GM08714 (cell line): ENCODE results near the gene LZTR1.
"Not testable (repeated sequence)": the region's sequence is repeated elsewhere in the genome, so short reads cannot be mapped to it uniquely, and the experiment has no call there.

Experiments
- H3K4me3 ChIP-seq: fragments of 200-500 bp; sonication (Bioruptor generic); 2 replicates; pipeline ENCODE4 v1.5.1; 2014; ENCODE audit warnings: mild to moderate bottlenecking, low read length, inconsistent platforms
- ZNF274 ChIP-seq: IDR thresholded peaks from 2 replicates; pipeline ENCODE4 v1.6.1; 2012; ENCODE audit warnings: mild to moderate bottlenecking, low read depth, low read length

The LZTR1 gene

DNA sequence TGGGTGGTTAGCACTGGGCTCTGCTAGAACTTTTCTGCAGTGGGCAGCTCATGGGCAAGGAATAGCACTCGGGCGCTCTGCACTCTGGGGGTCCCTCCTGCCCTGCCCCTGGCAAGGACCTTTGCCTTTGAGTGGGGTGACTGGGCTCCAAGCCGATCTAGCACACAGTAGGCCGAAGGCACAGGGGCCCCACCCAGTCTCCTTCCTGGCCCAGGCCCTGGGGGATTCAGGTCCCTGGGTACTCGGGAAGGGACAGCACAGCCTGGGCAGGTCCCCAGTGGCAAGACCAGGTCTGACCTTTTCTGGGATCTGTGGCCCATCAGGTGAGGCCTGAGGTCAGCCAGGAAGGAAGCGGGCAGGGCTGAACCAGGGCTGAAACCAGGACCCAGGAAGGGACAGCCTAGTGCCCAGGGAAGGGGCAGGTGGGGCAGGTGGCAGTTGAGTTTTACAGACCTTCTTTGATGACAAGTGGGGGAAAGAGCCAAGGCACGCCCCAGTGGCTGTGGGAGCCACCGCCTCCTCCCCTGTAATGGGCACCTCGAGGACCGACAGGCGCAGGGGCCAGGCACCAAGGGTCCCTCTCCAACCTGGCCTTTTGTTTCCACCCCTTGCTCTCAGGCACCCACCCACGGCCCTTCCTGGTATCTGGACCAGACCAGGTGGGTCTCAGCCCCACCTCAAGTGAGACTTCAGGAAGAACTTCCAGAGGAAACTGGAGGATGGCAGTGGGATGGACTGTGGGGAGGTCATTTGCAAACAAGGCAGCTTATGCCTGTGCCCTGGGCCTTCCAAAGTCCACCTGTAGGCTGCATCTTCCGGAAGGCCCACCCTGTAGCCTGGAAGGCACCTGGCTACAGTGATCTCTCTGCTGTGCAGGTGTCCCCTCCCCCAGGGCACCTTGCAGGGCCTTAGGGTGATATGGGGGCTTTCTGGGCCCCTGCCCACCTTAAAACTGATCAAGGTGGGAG is 15.9 kb upstream of the LZTR1 start:
- H3K4me3 ChIP-seq = no peak overlapping the region

DNA sequence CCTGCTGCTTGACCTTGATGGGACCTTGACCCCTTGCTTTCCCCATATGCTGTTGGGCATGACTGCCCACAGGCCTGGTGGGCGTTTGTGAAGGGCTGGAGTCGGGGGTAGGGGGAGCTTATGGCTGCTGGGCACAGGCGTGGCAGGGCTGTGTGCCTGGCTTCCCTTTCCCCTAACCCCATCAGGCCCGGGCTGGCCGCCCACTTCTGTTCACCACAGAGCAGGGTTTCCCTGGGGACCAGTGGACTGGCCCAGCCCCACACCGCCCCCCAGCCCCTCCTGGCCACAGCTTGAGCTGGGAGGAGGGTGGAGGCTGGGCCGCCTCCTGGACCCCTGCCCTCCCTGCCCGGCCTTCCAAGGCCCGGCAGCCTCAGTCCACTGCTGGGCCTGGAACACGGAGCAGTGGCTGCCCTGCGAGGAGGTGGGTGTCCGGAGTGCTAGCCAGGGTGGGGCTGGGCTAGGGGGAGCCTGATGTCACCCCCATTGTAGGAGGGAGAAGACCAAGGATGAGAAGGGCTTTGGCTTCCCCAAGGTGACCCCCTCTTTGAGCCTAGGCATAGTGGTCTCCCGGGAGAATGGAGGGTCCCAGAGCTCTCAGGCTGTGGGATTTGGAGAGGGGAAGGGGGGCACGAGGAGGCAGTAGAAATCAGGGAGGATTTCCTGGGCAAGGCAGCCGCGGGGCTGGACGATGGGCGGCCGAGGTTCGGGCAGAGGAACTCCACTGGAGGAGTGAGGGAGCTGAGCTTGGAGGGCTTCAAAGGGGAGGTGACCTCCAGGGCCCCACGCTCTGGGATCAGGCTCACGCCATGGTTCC is 15.0 kb upstream of the LZTR1 start, which contains the start of gene AIFM3:
TSS of gene AIFM3 (plus strand) at position 373 of the 814 bp plus-strand sequence. CDS start 690 bp downstream, outside the sequence.
- no peak within 1 kb of the TSS for H3K4me3 ChIP-seq

More for the DNA sequence above, 15.9 kb upstream of the LZTR1 start:
- TF ChIP-seq ZNF274 = no peak

DNA sequence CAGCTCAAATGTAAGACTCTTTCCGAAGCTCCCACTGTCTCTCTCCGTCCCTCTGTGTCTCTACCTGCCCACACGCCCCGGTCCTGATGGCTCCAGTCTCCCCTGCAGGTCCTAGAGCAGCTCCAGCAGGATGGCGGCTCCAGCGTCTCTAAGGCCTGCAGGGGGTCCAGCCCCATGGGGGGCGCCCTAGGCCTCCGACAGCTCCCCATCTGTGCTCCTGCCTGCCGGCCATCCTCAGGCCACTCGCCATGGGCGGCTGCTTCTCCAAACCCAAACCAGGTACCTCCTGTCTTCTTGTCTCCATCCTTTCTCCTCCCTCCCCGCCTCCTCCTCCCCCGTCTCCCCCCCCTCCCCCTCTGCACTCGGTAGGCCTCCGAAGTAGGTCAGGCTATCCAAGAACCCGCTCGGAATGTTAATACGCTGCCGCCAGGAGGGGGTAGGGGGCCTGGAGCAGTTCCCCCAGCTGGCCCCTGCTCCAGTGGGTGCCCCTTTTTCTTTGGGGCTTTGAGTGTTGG is 14.3 kb upstream of the LZTR1 start:
- no peak overlapping the region for H3K4me3 ChIP-seq

More for the DNA sequence above, 15.0 kb upstream of the LZTR1 start, which contains the start of gene AIFM3:
- no peak for TF ChIP-seq ZNF274

DNA sequence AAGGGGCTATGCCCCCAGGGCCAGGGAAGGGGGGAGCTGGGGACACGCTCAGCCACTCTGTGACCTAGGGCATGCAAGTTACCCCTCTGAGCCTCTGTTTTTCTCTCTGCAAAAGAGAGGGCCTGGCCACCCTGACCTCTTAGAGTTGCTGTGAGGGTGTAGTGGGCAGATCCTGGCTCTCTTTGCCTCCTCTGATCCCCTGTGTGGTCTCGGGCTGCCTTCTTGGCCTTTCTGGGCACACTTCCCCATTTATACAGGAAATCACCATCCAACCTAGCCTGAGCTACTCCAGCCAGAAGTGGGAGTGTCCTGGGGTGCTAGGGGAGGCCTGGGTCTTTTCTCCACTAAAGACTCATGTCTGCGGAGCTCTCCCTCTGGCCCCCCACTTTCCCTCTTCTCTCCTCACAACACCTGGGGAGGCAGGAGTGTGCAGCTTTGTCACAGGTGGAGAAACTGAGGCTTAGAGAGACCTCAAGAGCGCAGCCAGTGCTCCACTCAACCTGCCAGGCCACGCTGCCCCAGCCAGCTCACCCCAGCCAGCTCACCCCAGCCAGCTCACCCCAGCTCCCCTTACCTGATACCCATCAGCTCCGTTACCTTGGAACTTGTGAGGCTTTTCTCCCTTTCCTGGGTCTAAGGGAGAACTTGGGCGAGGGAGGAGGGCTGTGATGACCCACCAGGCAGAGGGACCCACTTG is 13.7 kb upstream of the LZTR1 start:
- no peak overlapping the region for H3K4me3 ChIP-seq
- no peak for TF ChIP-seq ZNF274

More for the DNA sequence above, 14.3 kb upstream of the LZTR1 start:
- no peak for TF ChIP-seq ZNF274

DNA sequence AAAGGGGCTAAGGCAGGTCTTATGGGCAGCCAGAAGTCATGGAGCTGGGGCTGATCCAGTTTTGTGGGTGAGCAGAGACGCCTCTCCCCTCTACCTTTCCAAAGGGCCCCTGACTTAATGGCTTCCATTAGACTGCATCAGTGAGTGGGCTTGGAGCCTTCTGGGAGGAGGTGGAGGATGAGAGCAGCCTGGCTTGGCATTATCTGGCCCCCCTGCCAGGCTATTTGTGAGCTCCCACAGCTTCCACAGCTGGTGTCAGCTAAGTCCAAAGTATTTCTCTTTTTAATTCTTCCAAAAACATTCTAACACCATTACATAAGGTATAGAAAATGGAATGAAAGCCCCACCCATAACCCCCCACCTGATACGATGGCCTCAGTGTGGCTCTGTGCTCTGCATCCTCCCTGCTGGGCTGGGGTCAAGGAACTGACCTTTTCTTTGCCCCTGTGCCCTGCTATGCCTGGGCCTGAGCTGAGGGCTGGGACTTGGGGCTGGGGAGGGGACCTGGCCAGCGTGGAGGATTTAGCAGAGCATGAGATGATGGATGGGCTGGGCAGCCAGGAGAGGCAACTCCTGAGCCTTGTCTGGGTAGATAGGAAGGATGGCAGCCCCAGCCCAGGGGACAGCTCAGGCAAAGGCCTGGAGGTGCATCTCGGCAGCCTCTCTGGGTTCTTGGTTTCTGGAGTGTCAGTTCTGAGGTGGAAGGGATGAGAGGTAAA is 11.0 kb upstream of the LZTR1 start:
- no peak for TF ChIP-seq ZNF274
- H3K4me3 ChIP-seq = no peak overlapping the region

DNA sequence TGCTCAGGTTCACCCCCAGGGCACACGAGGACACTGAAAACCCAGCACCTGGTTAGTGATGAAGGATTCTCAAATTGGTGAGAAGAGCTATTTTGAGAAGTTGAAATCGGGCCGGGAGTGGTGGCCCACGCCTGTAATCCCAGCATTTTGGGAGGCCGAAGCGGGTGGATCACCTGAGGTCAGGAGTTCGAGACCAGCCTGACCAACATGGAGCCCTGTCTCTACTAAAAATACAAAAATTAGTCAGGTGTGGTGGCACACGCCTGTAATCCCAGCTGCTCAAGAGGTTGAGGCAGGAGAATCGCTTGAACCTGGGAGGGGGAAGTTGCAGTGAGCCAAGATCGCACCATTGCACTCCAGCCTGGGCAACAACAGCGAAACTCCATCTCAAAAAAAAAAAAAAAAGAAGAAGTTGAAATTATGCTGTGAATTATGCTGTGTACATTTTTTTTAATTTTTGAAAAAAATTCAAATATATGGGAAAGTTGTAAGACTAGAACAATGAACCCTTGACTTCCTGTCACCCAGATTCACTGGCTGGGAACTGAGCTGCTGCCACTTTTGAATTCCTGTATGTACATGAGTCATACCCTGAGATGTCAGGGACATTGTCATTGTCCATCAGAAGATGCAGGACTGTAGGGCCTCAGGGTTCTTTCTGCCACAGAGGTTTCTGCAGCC is 9.9 kb upstream of the LZTR1 start:
- not testable (repeated sequence) for H3K4me3 ChIP-seq

DNA sequence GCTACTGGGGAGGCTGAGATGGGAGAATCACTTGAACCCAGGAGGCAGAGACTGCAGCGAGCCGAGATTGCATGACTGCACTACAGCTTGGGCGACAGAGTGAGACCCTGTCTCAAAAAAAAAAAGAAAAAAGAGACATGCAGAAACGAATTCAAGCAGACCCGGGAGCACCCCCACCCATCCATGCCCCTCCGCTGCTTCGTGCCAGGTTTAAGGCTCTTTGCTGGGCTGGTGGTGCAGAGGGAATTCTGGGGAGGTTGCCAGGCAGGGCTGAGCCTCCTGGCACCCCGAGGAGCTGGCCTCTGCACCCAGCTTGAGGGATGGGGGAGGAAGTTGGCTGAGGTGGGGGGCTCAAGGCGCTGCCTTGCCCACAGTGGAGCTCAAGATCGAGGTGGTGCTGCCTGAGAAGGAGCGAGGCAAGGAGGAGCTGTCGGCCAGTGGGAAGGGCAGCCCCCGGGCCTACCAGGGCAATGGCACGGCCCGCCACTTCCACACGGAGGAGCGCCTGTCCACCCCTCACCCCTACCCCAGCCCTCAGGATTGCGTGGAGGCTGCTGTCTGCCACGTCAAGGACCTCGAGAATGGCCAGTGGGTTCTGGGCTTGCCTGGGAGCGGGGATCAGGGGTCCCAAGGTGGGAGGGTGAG is 9.0 kb upstream of the LZTR1 start:
- TF ChIP-seq ZNF274 = no peak
- H3K4me3 ChIP-seq = no peak overlapping the region

DNA sequence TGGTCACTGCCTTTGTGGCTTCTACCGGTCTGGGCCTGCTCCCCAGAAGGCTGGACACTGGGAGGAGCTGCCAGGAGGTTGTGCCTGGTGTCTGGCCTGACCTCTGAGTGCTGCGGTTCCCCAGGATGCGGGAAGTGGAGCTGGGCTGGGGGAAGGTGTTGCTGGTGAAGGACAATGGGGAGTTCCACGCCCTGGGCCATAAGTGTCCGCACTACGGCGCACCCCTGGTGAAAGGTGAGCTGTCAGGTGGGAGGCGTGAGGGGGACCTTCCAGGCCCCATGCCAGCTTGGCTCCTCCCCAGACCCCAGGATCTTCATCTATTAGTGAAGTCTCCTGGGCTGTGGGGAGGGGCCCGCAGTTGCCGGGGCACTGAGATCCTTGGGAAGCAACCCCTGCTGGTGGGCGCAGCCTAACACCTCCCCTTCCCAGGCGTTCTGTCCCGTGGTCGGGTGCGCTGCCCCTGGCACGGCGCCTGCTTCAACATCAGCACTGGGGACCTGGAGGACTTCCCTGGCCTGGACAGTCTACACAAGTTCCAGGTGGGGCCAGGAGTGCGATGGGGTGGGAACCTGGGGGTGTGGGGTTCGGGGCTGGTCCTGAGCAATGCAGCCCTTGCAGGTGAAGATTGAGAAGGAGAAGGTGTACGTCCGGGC is 8.3 kb upstream of the LZTR1 start:
- TF ChIP-seq ZNF274 = no peak
- no peak overlapping the region for H3K4me3 ChIP-seq

DNA sequence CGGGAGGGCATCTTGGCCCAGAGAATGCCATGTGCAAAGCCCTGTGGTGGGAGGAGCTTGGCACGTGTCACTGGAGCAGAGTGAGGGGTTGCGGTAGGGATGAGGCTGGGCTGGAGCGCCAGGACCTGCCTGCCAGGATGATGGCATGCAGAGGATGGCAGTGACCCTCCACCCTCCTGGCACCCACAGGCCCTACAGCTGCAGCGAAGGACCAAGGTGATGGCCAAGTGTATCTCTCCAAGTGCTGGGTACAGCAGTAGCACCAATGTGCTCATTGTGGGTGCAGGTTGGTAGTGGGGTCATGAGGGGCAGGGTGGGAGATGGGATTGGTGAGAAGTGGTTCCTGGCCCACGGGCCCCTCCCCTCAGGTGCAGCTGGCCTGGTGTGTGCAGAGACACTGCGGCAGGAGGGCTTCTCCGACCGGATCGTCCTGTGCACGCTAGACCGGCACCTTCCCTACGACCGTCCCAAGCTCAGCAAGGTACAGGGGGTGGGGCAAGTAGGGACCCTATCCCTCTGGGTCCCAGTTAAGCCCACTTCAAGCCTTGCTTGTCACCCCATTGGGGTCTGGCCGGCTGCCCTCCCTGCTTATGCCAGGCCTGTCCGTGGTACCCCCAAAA is 7.7 kb upstream of the LZTR1 start:
- H3K4me3 ChIP-seq = no peak overlapping the region
- TF ChIP-seq ZNF274 = no peak

DNA sequence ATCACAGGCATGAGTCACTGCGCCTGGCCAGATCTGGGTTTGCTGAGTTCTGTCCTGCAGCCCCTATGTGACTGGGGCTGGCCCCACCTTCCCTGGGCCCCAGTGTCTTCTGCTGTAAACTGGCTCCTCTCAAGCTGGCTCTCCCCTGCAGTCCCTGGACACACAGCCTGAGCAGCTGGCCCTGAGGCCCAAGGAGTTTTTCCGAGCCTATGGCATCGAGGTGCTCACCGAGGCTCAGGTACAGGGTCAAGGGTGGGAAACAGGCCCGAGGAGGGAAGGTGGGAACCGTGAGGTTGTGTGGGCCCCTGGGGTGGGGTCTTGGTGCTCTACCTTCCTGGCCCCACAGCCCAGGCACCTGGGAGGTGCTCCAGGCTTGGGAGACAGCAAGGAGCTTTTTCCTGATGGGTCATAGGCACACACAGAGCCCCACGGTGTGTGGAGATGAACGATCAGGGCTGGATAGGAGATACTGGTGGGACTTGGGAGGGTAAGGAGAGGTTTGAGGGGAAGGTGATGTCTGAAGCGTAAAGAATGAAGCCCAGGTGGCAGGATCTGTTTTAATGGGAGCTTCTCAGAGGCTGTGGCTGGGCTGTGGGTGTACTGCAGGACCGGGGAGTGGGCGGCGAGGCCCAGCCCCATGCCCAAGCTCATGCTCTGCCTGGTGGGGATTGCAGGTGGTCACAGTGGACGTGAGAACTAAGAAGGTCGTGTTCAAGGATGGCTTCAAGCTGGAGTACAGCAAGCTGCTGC is 6.4 kb upstream of the LZTR1 start:
- no peak for TF ChIP-seq ZNF274
- no peak overlapping the region for H3K4me3 ChIP-seq

DNA sequence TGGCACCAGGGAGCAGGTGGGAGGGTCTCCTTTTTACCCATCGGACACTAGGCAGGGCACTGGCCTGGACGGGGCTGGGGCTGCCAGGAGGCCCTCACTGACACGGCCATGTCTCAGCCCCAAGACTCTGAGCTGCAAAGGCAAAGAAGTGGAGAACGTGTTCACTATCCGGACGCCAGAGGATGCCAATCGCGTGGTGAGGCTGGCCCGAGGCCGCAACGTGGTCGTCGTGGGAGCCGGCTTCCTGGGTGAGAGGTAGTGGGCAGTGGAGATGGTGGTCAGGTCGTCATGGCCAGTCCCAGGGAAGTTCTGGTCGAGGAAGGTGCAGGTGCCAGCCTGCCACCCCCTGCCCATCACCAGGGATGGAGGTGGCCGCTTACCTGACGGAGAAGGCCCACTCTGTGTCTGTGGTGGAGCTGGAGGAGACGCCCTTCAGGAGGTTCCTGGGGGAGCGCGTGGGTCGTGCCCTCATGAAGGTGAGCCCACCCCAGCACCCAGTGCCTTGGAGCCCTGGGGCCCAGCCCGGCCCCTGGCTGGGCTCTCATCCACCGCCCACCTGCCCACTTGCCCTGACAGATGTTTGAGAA is 5.7 kb upstream of the LZTR1 start:
- no peak for TF ChIP-seq ZNF274
- no peak overlapping the region for H3K4me3 ChIP-seq
